Keratinocyte (primary cell): ENCODE measurements around the gene DPH5. TPM values are rescaled to one million over a fixed set of nuclear protein-coding genes. Genes with fewer than 3 reads are reported as not detected.
"Not testable (repeated sequence)": the region's sequence is repeated elsewhere in the genome, so short reads cannot be mapped to it uniquely, and the experiment has no call there.

Source experiments
- DNase-seq: peaks from one replicate; pipeline ENCODE4 v3.0.0-alpha.2; 2011; ENCODE audit warnings: low read depth, missing footprints, low spot score
- FAIRE-seq: peaks from 2 replicates; lab custom pipeline; 2011; peaks lifted over from hg19 to GRCh38; lab: Jason Lieb, UNC
- H2AFZ ChIP-seq: 2 replicates; pipeline ENCODE4 v1.6.0; 2012; ENCODE audit warnings: low read length, control low read depth, inconsistent platforms; ENCODE audit not compliant: control insufficient read depth
- H3K27ac ChIP-seq: 2 replicates; pipeline ENCODE4 v1.5.1; 2011; ENCODE audit warnings: low read length; ENCODE audit not compliant: control insufficient read depth, insufficient read depth
- H3K27me3 ChIP-seq: 3 replicates; pipeline ENCODE4 v1.6.0; 2011; ENCODE audit warnings: low read length; ENCODE audit not compliant: control insufficient read depth, insufficient read depth; ENCODE audit errors: extremely low read depth
- H3K36me3 ChIP-seq, 2 experiments: 2 replicates in 1 of 2; 3 replicates in 1 of 2; pipeline ENCODE4 v1.5.1; 2011; ENCODE audit warnings: low read length in 2 of 2, mild to moderate bottlenecking in 1 of 2; ENCODE audit not compliant: control insufficient read depth in 2 of 2, insufficient read depth in 2 of 2; ENCODE audit errors: extremely low read depth in 1 of 2
- H3K4me1 ChIP-seq: 3 replicates; pipeline ENCODE4 v1.5.1; 2011; ENCODE audit warnings: low read length; ENCODE audit not compliant: control insufficient read depth, insufficient read depth; ENCODE audit errors: extremely low read depth
- H3K4me2 ChIP-seq: 3 replicates; pipeline ENCODE4 v1.6.0; 2011; ENCODE audit warnings: low read depth, low read length; ENCODE audit not compliant: control insufficient read depth, insufficient read depth; ENCODE audit errors: extremely low read depth
- H3K4me3 ChIP-seq, 3 experiments: fragments of 200-600 bp in 1 of 3; sonication (generic) in 1 of 3; 2 replicates in 2 of 3; 3 replicates in 1 of 3; pipeline ENCODE4 v1.5.1; 2011 to 2016; ENCODE audit warnings: low read length in 3 of 3, mild to moderate bottlenecking in 3 of 3, control low read depth in 2 of 3, inconsistent platforms in 1 of 3, low read depth in 1 of 3, mixed read lengths in 1 of 3, mixed run types in 1 of 3, moderate library complexity in 1 of 3; ENCODE audit not compliant: control insufficient read depth in 2 of 3, insufficient read depth in 2 of 3; ENCODE audit errors: extremely low read depth in 1 of 3
- H3K79me2 ChIP-seq: 2 replicates; pipeline ENCODE4 v1.6.0; 2012; ENCODE audit warnings: low read length; ENCODE audit not compliant: control insufficient read depth, insufficient read depth
- H3K9ac ChIP-seq: 3 replicates; pipeline ENCODE4 v1.6.0; 2011; ENCODE audit warnings: low read length; ENCODE audit not compliant: control insufficient read depth, insufficient read depth; ENCODE audit errors: extremely low read depth
- H3K9me1 ChIP-seq: 3 replicates; pipeline ENCODE4 v1.6.0; 2011; ENCODE audit warnings: low read length; ENCODE audit not compliant: control insufficient read depth, insufficient read depth; ENCODE audit errors: extremely low read depth
- H3K9me3 ChIP-seq: 2 replicates; pipeline ENCODE4 v1.5.1; 2012; ENCODE audit warnings: low read depth, low read length; ENCODE audit not compliant: control insufficient read depth
- H4K20me1 ChIP-seq: 3 replicates; pipeline ENCODE4 v1.6.0; 2011; ENCODE audit warnings: low read length; ENCODE audit not compliant: control insufficient read depth, insufficient read depth; ENCODE audit errors: extremely low read depth
- CTCF ChIP-seq, 3 experiments: IDR thresholded peaks in 1 of 3; conservative IDR thresholded peaks in 1 of 3; optimal IDR thresholded peaks in 1 of 3; 2 replicates in 2 of 3; 3 replicates in 1 of 3; pipeline versions ENCODE3 to v1.5.1; 2011; ENCODE audit warnings: low read length in 3 of 3, mild to moderate bottlenecking in 3 of 3, moderate library complexity in 2 of 3, control low read depth in 1 of 3, inconsistent platforms in 1 of 3; ENCODE audit not compliant: insufficient read depth in 2 of 3; ENCODE audit errors: extremely low read depth in 1 of 3
- EZH2 ChIP-seq: IDR thresholded peaks from one replicate; pipeline ENCODE4 v1.6.1; 2012; ENCODE audit warnings: inconsistent platforms, mild to moderate bottlenecking, low read length, moderate library complexity
- dilution Hi-C: fragments of 300-500 bp; cut with MboI; formaldehyde crosslinking; loops from one replicate; pipeline ENCODE4 v1.7.0; 2020; ENCODE audit warnings: low sequenced_read_pairs; ENCODE audit not compliant: extremely low pct_ligation_motif_present
- polyA plus RNA-seq, 5 experiments: library from polyadenylated mRNA; depleted of rRNA in 3 of 5; stranded (reverse) in 3 of 5; stranded (forward) in 1 of 5; unstranded in 1 of 5; fragments of >200 nt; gene quantifications; 1 replicate in 1 of 5; 2 replicates in 3 of 5; 3 replicates in 1 of 5; pipeline versions ENCODE4 v1.2.1 to v1.2.3, GENCODE V29; 2011 to 2012; ENCODE audit warnings: missing spikeins in 2 of 5, low read depth in 1 of 5, low replicate concordance in 1 of 5

DPH5 gene
- polyA plus RNA-seq, 1 donor (not counting 4 experiments of a cell fraction or from before 2014, with no cell fraction given) = 98.0 TPM

GRCh38 chr1:100950337-100950736 is 75.2 kb downstream of the DPH5 start:
- Histone ChIP-seq H2AFZ (no peak overlapping the region), H3K27ac (no peak overlapping the region), H3K79me2 (peaks cover 2% of the 10 kb centered on the region), H3K36me3 (no peaks in the 10 kb centered on the region), H3K9me1 (no peaks in the 10 kb centered on the region), H4K20me1 (no peaks in the 10 kb centered on the region), H3K4me1 (peaks cover 33% of the 10 kb centered on the region), H3K9me3 (no peaks in the 10 kb centered on the region), H3K27me3 (no peaks in the 10 kb centered on the region), H3K9ac (no peak overlapping the region), H3K4me3 (no peak overlapping the region), H3K4me2 (no peak overlapping the region)
- DNase-seq = no peak
- TF ChIP-seq EZH2 (no peak), CTCF (optimal IDR thresholded peaks at IDR 0.05 in 1 of 3, IDR thresholded peaks at IDR 0.05 in 1 of 3, conservative IDR thresholded peaks at IDR 0.05 in 1 of 3; ENCODE audit: extremely low read depth in 1 of 3, insufficient read depth in 2 of 3, low read length in 3 of 3) (no peak)
- dilution Hi-C loops = no loop called here
- FAIRE-seq = peak; percentile 9

GRCh38 chr1:100949515-100950158 is 75.9 kb downstream of the DPH5 start:
- H3K9me3 ChIP-seq, H3K27me3 ChIP-seq, dilution Hi-C loops, H3K79me2 ChIP-seq, H3K27ac ChIP-seq, DNase-seq, H3K4me3 ChIP-seq, FAIRE-seq, H3K4me2 ChIP-seq, H3K36me3 ChIP-seq, H4K20me1 ChIP-seq, H3K9ac ChIP-seq, H3K9me1 ChIP-seq, H2AFZ ChIP-seq: not testable (repeated sequence)
- H3K4me1 ChIP-seq = peaks cover 29% of the 10 kb centered on the region

- H4K20me1 ChIP-seq, H3K27me3 ChIP-seq, H3K36me3 ChIP-seq, H3K9me1 ChIP-seq, H2AFZ ChIP-seq, FAIRE-seq, H3K27ac ChIP-seq, H3K4me3 ChIP-seq, DNase-seq, H3K9me3 ChIP-seq, dilution Hi-C loops, H3K4me2 ChIP-seq, H3K79me2 ChIP-seq, H3K9ac ChIP-seq: not testable (repeated sequence)
- H3K4me1 ChIP-seq = peaks cover 29% of the 10 kb centered on the region
These were observed 76.7 kb downstream of the DPH5 start for GRCh38 chr1:100948721-100949405.

GRCh38 chr1:100947816-100948215 is 77.8 kb downstream of the DPH5 start:
- H3K4me2 ChIP-seq, H3K79me2 ChIP-seq, DNase-seq, H3K9me1 ChIP-seq, H3K9ac ChIP-seq, H3K27me3 ChIP-seq, H4K20me1 ChIP-seq, H2AFZ ChIP-seq, H3K4me3 ChIP-seq, H3K9me3 ChIP-seq, FAIRE-seq, dilution Hi-C loops, H3K36me3 ChIP-seq, H3K27ac ChIP-seq: not testable (repeated sequence)
- H3K4me1 ChIP-seq = peaks cover 22% of the 10 kb centered on the region
